Astrocyte of the cerebellum (primary cell): ENCODE results near the gene MEF2C.

ENCODE experiments used
- DNase-seq: peaks from one replicate; pipeline ENCODE4 v3.0.0-alpha.2; 2011; ENCODE audit warnings: low read depth
- H3K4me3 ChIP-seq: 2 replicates; pipeline ENCODE4 v1.5.1; 2011; ENCODE audit warnings: mild to moderate bottlenecking, low read depth, low read length, moderate library complexity
- CTCF ChIP-seq: IDR thresholded peaks from 2 replicates; pipeline ENCODE4 v1.5.1; 2012; ENCODE audit warnings: low read length, low read depth, moderate library complexity, mild to moderate bottlenecking; ENCODE audit errors: missing control alignments
- in situ Hi-C: cut with HindIII; loops from 2 replicates; pipeline ENCODE4 v1.10.0; 2017; ENCODE audit warnings: low sequenced_read_pairs

The MEF2C gene

DNA sequence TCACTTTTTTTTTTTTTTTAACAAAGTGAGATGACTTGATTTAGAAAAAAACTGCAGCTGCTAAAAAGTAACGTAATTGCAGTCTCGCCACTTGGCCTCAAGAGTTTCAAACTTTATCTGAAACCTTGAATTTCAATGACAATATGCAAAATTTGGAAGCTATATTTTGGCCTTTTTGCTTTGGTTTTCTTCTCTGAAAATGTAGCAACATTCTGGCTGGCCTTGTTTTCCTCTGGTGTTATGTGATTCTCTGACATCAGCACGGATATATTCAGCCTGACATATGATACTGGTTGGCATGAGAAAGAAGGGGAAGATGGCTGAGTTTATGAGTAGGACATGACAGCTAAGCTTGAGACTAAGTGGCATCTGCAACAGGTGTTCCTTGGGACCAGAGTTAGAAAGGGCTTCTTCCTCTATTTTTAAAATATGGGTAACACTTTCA, 136.5 kb downstream of the MEF2C start:
- in situ Hi-C loops = loop anchor here (25.0 kb wide), 1 partner anchor 991 kb away; no protein-coding TSS in a partner anchor
- TF ChIP-seq CTCF = no peak
- no peak for DNase-seq
- no peak overlapping the region for H3K4me3 ChIP-seq

DNA sequence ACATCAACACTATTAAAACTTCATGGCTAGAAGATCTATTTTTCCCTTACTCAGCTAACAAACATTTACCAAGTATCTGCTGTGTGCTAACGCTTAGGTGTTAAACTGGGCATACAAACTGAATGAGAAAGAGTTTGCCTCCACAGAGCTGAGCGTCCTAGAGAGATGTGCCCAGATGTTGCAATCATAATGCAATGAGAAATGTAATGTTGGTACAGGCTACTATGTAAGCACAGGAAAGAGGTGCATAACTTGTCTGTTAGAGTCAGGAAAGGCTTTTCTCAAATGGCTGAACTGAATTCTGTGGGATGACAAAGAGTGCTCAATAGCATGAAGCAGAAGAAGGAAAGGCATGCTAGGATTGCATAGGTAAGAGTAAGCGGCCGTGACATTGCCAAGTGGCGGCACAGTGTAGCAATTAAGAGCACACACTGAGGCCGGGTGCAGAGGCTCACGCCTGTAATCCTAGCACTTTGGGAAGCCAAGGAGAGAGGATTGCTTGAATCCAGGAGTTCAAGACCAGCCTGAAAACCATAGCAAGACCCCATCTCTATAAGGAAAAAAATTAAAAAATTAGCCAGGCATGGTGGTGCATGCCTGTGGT, 137.8 kb downstream of the MEF2C start:
- TF ChIP-seq CTCF = no peak
- no peak overlapping the region for H3K4me3 ChIP-seq
- DNase-seq = no peak
- in situ Hi-C loops = loop anchor here (25.0 kb wide), 1 partner anchor 992 kb away; no protein-coding TSS in a partner anchor

GRCh38 chr5:88743231-88743834, 139.7 kb downstream of the MEF2C start:
- DNase-seq = no peak
- TF ChIP-seq CTCF = no peak
- no peak overlapping the region for H3K4me3 ChIP-seq
- in situ Hi-C loops = loop anchor here (25.0 kb wide), 1 partner anchor 994 kb away; no protein-coding TSS in a partner anchor

- H3K4me3 ChIP-seq = no peak overlapping the region
- no peak for DNase-seq
- no peak for TF ChIP-seq CTCF
- in situ Hi-C loops = loop anchor here (25.0 kb wide), 1 partner anchor 995 kb away; no protein-coding TSS in a partner anchor
These were observed 141.0 kb downstream of the MEF2C start for GRCh38 chr5:88741964-88742363.

DNA sequence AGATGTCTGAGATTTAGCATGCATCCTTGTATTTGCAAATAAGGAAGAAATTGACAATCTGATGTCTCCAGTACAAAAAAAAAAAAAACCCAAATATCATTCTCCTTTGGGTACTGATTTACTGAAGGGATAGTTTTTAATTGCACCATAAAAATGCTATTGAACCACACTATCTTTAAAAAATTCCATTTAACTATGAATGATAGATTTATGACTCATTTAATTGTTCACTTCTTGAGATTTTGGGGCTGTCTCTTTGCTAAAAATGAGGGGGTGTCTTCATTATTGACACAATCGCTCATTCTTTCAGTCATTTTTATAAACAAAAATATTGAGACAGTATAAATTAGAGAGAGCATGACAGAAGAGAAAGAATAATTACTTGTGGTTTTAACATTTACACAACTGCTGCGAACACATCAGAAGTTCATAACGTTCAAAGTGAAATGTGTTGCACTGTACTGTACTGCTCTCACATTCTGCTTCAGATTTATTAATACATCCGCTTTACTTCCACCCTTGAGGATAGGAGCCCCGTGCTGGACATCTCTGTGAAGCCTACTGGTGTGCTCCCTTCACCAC, 142.3 kb downstream of the MEF2C start:
- in situ Hi-C loops = loop anchor here (25.0 kb wide), 1 partner anchor 997 kb away; no protein-coding TSS in a partner anchor
- no peak overlapping the region for H3K4me3 ChIP-seq
- DNase-seq = no peak
- TF ChIP-seq CTCF = no peak

GRCh38 chr5:88736494-88736893, 146.5 kb downstream of the MEF2C start:
- H3K4me3 ChIP-seq = no peak overlapping the region
- no peak for DNase-seq
- TF ChIP-seq CTCF = no peak
- in situ Hi-C loops = loop anchor here (25.0 kb wide), 1 partner anchor 1001 kb away; no protein-coding TSS in a partner anchor
